Sigmoid colon (tissue), 7 donors: ENCODE data around the gene GPR34. TPM values are rescaled to one million over a fixed set of nuclear protein-coding genes. Genes with fewer than 3 reads are reported as not detected.

ENCODE experiments used
- DNase-seq: peaks from one replicate; pipeline ENCODE4 v3.0.0-alpha.2; 2019
- H3K27ac ChIP-seq, 4 donors: fragments of 200-600 bp; sonication (generic); one replicate each; pipeline ENCODE4 v1.5.1; 2016 to 2019; ENCODE audit warnings: mild to moderate bottlenecking in 1 of 4
- H3K27me3 ChIP-seq, 3 donors: fragments of 200-600 bp; sonication (generic); one replicate each; pipeline ENCODE4 v1.5.1; 2019; ENCODE audit warnings: mild to moderate bottlenecking in 1 of 3
- H3K36me3 ChIP-seq, 4 donors: fragments of 200-600 bp; sonication (generic); one replicate each; pipeline ENCODE4 v1.5.1; 2016 to 2019
- H3K4me1 ChIP-seq, 4 donors: fragments of 200-600 bp; sonication (generic); one replicate each; pipeline ENCODE4 v1.5.1; 2017 to 2019
- H3K4me3 ChIP-seq, 4 donors: fragments of 200-600 bp; sonication (generic); one replicate each; pipeline ENCODE4 v1.5.1; 2017 to 2019; ENCODE audit warnings: mild to moderate bottlenecking in 2 of 4, moderate library complexity in 1 of 4
- H3K9me3 ChIP-seq, 4 donors: fragments of 200-600 bp in 3 of 4; sonication (generic) in 3 of 4; one replicate each; pipeline versions ENCODE4 v1.5.1 to v1.6.1; 2013 to 2019
- CTCF ChIP-seq, 4 experiments: fragments of 450-650 bp in 3 of 4; fragments of 200-600 bp in 1 of 4; IDR thresholded peaks; one replicate each; pipeline ENCODE4 v1.5.1; 2016 to 2019; ENCODE audit warnings: antibody characterized with exemption in 4 of 4, mild to moderate bottlenecking in 3 of 4, moderate library complexity in 2 of 4
- EP300 ChIP-seq, 4 donors: sonication (generic); formaldehyde crosslinking; IDR thresholded peaks; one replicate each; pipeline ENCODE4 v1.6.1; 2017; ENCODE audit warnings: antibody characterized with exemption in 4 of 4
- POLR2A ChIP-seq, 2 donors: fragments of 450-650 bp; IDR thresholded peaks; one replicate each; pipeline ENCODE4 v1.6.1; 2016; ENCODE audit warnings: antibody characterized with exemption in 2 of 2, mild to moderate bottlenecking in 2 of 2, moderate library complexity in 2 of 2
- POLR2AphosphoS5 ChIP-seq, 4 donors: sonication (generic); formaldehyde crosslinking; IDR thresholded peaks; one replicate each; pipeline ENCODE4 v1.6.1; 2017; ENCODE audit warnings: antibody characterized with exemption in 4 of 4
- WGBS, 2 donors: extraction: QIAGEN DNeasy Blood & Tissue Kit; methylation state at CpG; one replicate each; pipeline ENCODE4 v1.1.7; 2013; 5-methylcytosine and 5-hydroxymethylcytosine counted together
- intact Hi-C: fragments of 100-400 bp; cut with DNase I; formaldehyde crosslinking; loops from one replicate; pipeline ENCODE4 v1.15.1; 2023
- polyA plus RNA-seq, 3 donors: library from polyadenylated mRNA; stranded (reverse); fragments of 200-250 nt; gene quantifications; one replicate each; pipeline ENCODE4 v1.2.3, GENCODE V29; 2013
- total RNA-seq, 4 donors: library from RNA; depleted of rRNA; stranded (reverse); fragments of >200 nt; gene quantifications; one replicate each; pipeline ENCODE4 v1.1.0, GENCODE V29; 2016
- donor health status: healthy with polysubstance abuse.
- donor health status: Bipolar disorder and iron deficiency.
- donor health status: healthy.

The GPR34 gene
- total and polyA plus RNA-seq, 7 donors, result 4.6 to 27.7 (median 10.5) TPM

- Histone ChIP-seq H3K4me3 (no peak overlapping the region), H3K36me3 (no peaks in the 10 kb centered on the region), H3K27ac (no peak overlapping the region), H3K4me1 (no peaks in the 10 kb centered on the region), H3K9me3 (no peaks in the 10 kb centered on the region), H3K27me3 (no peaks in the 10 kb centered on the region)
- 54 to 91% methylated on average over 3 of the region's 3 CpGs for whole genome bisulfite sequencing, 2 donors
- TF ChIP-seq CTCF (IDR thresholded peaks at IDR 0.05), result no peak
- no peak for TF ChIP-seq EP300 (IDR thresholded peaks at IDR 0.05)
- TF ChIP-seq POLR2A (IDR thresholded peaks at IDR 0.05), result no peak
- no peak for TF ChIP-seq POLR2AphosphoS5 (IDR thresholded peaks at IDR 0.05)
- DNase-seq, result no peak
- intact Hi-C loops, result no loop called here
Measured at GRCh38 chrX:41720125-41720779, 31.5 kb downstream of the GPR34 start.

- TF ChIP-seq EP300 (IDR thresholded peaks at IDR 0.05), result no peak
- TF ChIP-seq CTCF (IDR thresholded peaks at IDR 0.05), result no peak
- no peak for TF ChIP-seq POLR2AphosphoS5 (IDR thresholded peaks at IDR 0.05)
- no peak for TF ChIP-seq POLR2A (IDR thresholded peaks at IDR 0.05)
Measured at GRCh38 chrX:41721590-41721989, 32.8 kb downstream of the GPR34 start.

GRCh38 chrX:41722214-41722613, 33.4 kb downstream of the GPR34 start:
- no peak for TF ChIP-seq POLR2A (IDR thresholded peaks at IDR 0.05)
- no peak for TF ChIP-seq EP300 (IDR thresholded peaks at IDR 0.05)
- TF ChIP-seq CTCF (IDR thresholded peaks at IDR 0.05), result no peak
- TF ChIP-seq POLR2AphosphoS5 (IDR thresholded peaks at IDR 0.05), result no peak
- Histone ChIP-seq H3K4me3 (no peak overlapping the region), H3K9me3 (no peaks in the 10 kb centered on the region), H3K27ac (no peak overlapping the region), H3K27me3 (no peaks in the 10 kb centered on the region), H3K4me1 (no peaks in the 10 kb centered on the region), H3K36me3 (no peaks in the 10 kb centered on the region)
- 94 to 95% methylated on average over 3 of the region's 3 CpGs for WGBS, 2 donors
- intact Hi-C loops, result no loop called here
- no peak for DNase-seq

More at GRCh38 chrX:41721590-41721989, 32.8 kb downstream of the GPR34 start:
- DNase-seq, result no peak
- Histone ChIP-seq H3K9me3 (no peaks in the 10 kb centered on the region), H3K27ac (no peak overlapping the region), H3K36me3 (no peaks in the 10 kb centered on the region), H3K4me3 (no peak overlapping the region), H3K4me1 (no peaks in the 10 kb centered on the region), H3K27me3 (no peaks in the 10 kb centered on the region)
- WGBS, 2 donors, result 76 to 88% methylated on average over 1 of the region's 1 CpG
- intact Hi-C loops, result no loop called here

- H3K27me3 ChIP-seq, result no peaks in the 10 kb centered on the region
- no peaks in the 10 kb centered on the region for H3K9me3 ChIP-seq
- H3K27ac ChIP-seq, result no peak overlapping the region
- no peak for TF ChIP-seq POLR2AphosphoS5 (IDR thresholded peaks at IDR 0.05)
- intact Hi-C loops, result no loop called here
- WGBS, 2 donors, result 59 to 62% methylated on average over 3 of the region's 3 CpGs
- H3K4me1 ChIP-seq, result no peaks in the 10 kb centered on the region
- no peaks in the 10 kb centered on the region for H3K36me3 ChIP-seq
- no peak overlapping the region for H3K4me3 ChIP-seq
- no peak for DNase-seq
Measured at GRCh38 chrX:41722816-41723618, 34.2 kb downstream of the GPR34 start.

GRCh38 chrX:41723826-41724225, 35.1 kb downstream of the GPR34 start, which contains the start of gene GPR82:
Gene GPR82 (plus strand): TSS chrX:41724181. CDS start chrX:41727027, 2,846 bp downstream.
- Histone ChIP-seq H3K27me3 (no peaks in the 10 kb centered on the region), H3K36me3 (no peaks in the 10 kb centered on the region), H3K27ac (no peak within 1 kb of the TSS), H3K4me1 (no peaks in the 10 kb centered on the region), H3K9me3 (no peaks in the 10 kb centered on the region), H3K4me3 (peak within 1 kb of the TSS in 1 of 4 donors; percentile 6)
- TF ChIP-seq CTCF (IDR thresholded peaks at IDR 0.05), result no peak
- TF ChIP-seq EP300 (IDR thresholded peaks at IDR 0.05), result no peak
- no peak for TF ChIP-seq POLR2AphosphoS5 (IDR thresholded peaks at IDR 0.05)
- no peak for TF ChIP-seq POLR2A (IDR thresholded peaks at IDR 0.05)
- intact Hi-C loops, result no loop called here
- DNase-seq, result no peak
- 28 to 35% methylated on average over 2 of the region's 2 CpGs for WGBS, 2 donors
